ENCODE data around the gene PDIA5.

Gene PDIA5

GRCh38 chr3:123201557-123202427, 135.0 kb downstream of the PDIA5 start, which contains the start of gene SEC22A:
SEC22A (plus strand) TSS chr3:123201943; CDS start chr3:123209218, 7,275 bp downstream.
- H3K27me3 ChIP-seq (ENCODE audit: low read depth): no peaks in the 10 kb centered on the region
- peak; percentile 95 to 98 for DNase-seq (ENCODE audit: low spot score in 2 of 2)
- in situ Hi-C loops (cut with MboI; ENCODE audit: low sequenced_read_pairs): no loop called here

GRCh38 chr3:123202451-123202850, 135.6 kb downstream of the PDIA5 start:
- DNase-seq (ENCODE audit: low spot score in 2 of 2): peak in 1 of 2 experiments; percentile 26

More at GRCh38 chr3:123201557-123202427, 135.0 kb downstream of the PDIA5 start, which contains the start of gene SEC22A:
- H3K36me3 ChIP-seq (replicated peaks): no peaks in the 10 kb centered on the region; the same call in 1 of the 2 replicates
- peak within 1 kb of the TSS; percentile 96 for H3K4me3 ChIP-seq
- H3K4me1 ChIP-seq: peaks cover 3% of the 10 kb centered on the region; the same call in 1 of the 2 replicates
- H3K9me3 ChIP-seq: no peaks in the 10 kb centered on the region

More at GRCh38 chr3:123202451-123202850, 135.6 kb downstream of the PDIA5 start:
- H3K4me1 ChIP-seq: peaks cover 3% of the 10 kb centered on the region; the same call in 1 of the 2 replicates
- peak overlapping the region; percentile 96 for H3K4me3 ChIP-seq
- H3K27me3 ChIP-seq (ENCODE audit: low read depth): no peaks in the 10 kb centered on the region
- in situ Hi-C loops (cut with MboI; ENCODE audit: low sequenced_read_pairs): no loop called here
- no peaks in the 10 kb centered on the region; the same call in 1 of the 2 replicates for H3K36me3 ChIP-seq (replicated peaks)
- H3K9me3 ChIP-seq: no peaks in the 10 kb centered on the region
